Measurements from ENCODE around the gene NOM1. TPM values are rescaled to one million over a fixed set of nuclear protein-coding genes. Genes with fewer than 3 reads are reported as not detected.
A peak's percentile ranks its signal among the peaks of the same experiment; 100 is the strongest.
"Not testable (repeated sequence)": the region's sequence is repeated elsewhere in the genome, so short reads cannot be mapped to it uniquely, and the experiment has no call there.

NOM1 gene
- total RNA-seq, 1 experiment from 2014 or later: 18.4 TPM

- no peaks in the 10 kb centered on the region for H3K4me1 ChIP-seq (ENCODE audit: low read length)
- H3K79me2 ChIP-seq (ENCODE audit: low read length): no peaks in the 10 kb centered on the region
- no peaks in the 10 kb centered on the region for H3K36me3 ChIP-seq (ENCODE audit: insufficient read depth, low read length)
- H3K9me2 ChIP-seq (replicated peaks; ENCODE audit: insufficient read depth, low read length): no peaks in the 10 kb centered on the region
- no peak overlapping the region for H3K9ac ChIP-seq (ENCODE audit: low read length)
- H3K27ac ChIP-seq (ENCODE audit: low read length): no peak overlapping the region
- no peak for DNase-seq
- H2AFZ ChIP-seq (ENCODE audit: low read length): no peak overlapping the region
- H3K9me3 ChIP-seq (ENCODE audit: low read length): no peaks in the 10 kb centered on the region
- H3K27me3 ChIP-seq (ENCODE audit: low read length): no peaks in the 10 kb centered on the region
- H4K20me1 ChIP-seq (ENCODE audit: insufficient read depth, low read depth, low read length): no peaks in the 10 kb centered on the region
- no peak overlapping the region for H3K4me2 ChIP-seq (ENCODE audit: low read depth, low read length, poor library complexity, severe bottlenecking)
- no peak overlapping the region for H3K4me3 ChIP-seq (ENCODE audit: low read length)
These were observed 6.1 kb upstream of the NOM1 start for GRCh38 chr7:156943091-156944041.

GRCh38 chr7:156944876-156945275, 4.6 kb upstream of the NOM1 start:
- peaks cover 6% of the 10 kb centered on the region; the same call in 1 of the 2 replicates for H3K4me1 ChIP-seq (ENCODE audit: low read length)
- H3K36me3 ChIP-seq (ENCODE audit: insufficient read depth, low read length): no peaks in the 10 kb centered on the region
- no peak overlapping the region for H3K4me3 ChIP-seq (ENCODE audit: low read length)
- H3K9me3 ChIP-seq (ENCODE audit: low read length): no peaks in the 10 kb centered on the region
- no peaks in the 10 kb centered on the region for H3K27me3 ChIP-seq (ENCODE audit: low read length)
- no peak overlapping the region for H3K9ac ChIP-seq (ENCODE audit: low read length)
- H3K9me2 ChIP-seq (replicated peaks; ENCODE audit: insufficient read depth, low read length): no peaks in the 10 kb centered on the region
- no peak overlapping the region for H3K27ac ChIP-seq (ENCODE audit: low read length)
- H3K4me2 ChIP-seq (ENCODE audit: low read depth, low read length, poor library complexity, severe bottlenecking): no peak overlapping the region
- peaks cover under 1% of the 10 kb centered on the region; the same call in 1 of the 2 replicates for H4K20me1 ChIP-seq (ENCODE audit: insufficient read depth, low read depth, low read length)
- H2AFZ ChIP-seq (ENCODE audit: low read length): no peak overlapping the region
- DNase-seq: no peak
- H3K79me2 ChIP-seq (ENCODE audit: low read length): peaks cover 3% of the 10 kb centered on the region

- Histone ChIP-seq H3K4me2 (ENCODE audit: low read depth, low read length, poor library complexity, severe bottlenecking) (no peak overlapping the region), H3K4me3 (ENCODE audit: low read length) (no peak overlapping the region)
These were observed 2.2 kb upstream of the NOM1 start for GRCh38 chr7:156947120-156947843.

GRCh38 chr7:156948361-156948760, 1.2 kb upstream of the NOM1 start:
- no peak overlapping the region for H3K9ac ChIP-seq (ENCODE audit: low read length)
- no peak overlapping the region for H2AFZ ChIP-seq (ENCODE audit: low read length)
- H3K9me2 ChIP-seq (replicated peaks; ENCODE audit: insufficient read depth, low read length): no peaks in the 10 kb centered on the region
- no peak overlapping the region for H3K27ac ChIP-seq (ENCODE audit: low read length)
- peaks cover 24% of the 10 kb centered on the region for H3K4me1 ChIP-seq (ENCODE audit: low read length)
- H3K79me2 ChIP-seq (ENCODE audit: low read length): peaks cover 38% of the 10 kb centered on the region
- no peaks in the 10 kb centered on the region for H3K27me3 ChIP-seq (ENCODE audit: low read length)
- H3K4me2 ChIP-seq (ENCODE audit: low read depth, low read length, poor library complexity, severe bottlenecking): no peak overlapping the region
- H4K20me1 ChIP-seq (ENCODE audit: insufficient read depth, low read depth, low read length): peaks cover 29% of the 10 kb centered on the region
- no peak overlapping the region for H3K4me3 ChIP-seq (ENCODE audit: low read length)
- DNase-seq: no peak
- peaks cover 11% of the 10 kb centered on the region for H3K36me3 ChIP-seq (ENCODE audit: insufficient read depth, low read length)
- H3K9me3 ChIP-seq (ENCODE audit: low read length): no peaks in the 10 kb centered on the region

More at GRCh38 chr7:156947120-156947843, 2.2 kb upstream of the NOM1 start:
- Histone ChIP-seq H2AFZ (ENCODE audit: low read length) (no peak overlapping the region), H3K9me3 (ENCODE audit: low read length) (no peaks in the 10 kb centered on the region), H3K27me3 (ENCODE audit: low read length) (no peaks in the 10 kb centered on the region), H3K79me2 (ENCODE audit: low read length) (peaks cover 27% of the 10 kb centered on the region), H3K36me3 (ENCODE audit: insufficient read depth, low read length) (peaks cover 5% of the 10 kb centered on the region; the same call in 1 of the 2 replicates), H3K4me1 (ENCODE audit: low read length) (peaks cover 21% of the 10 kb centered on the region), H3K27ac (ENCODE audit: low read length) (no peak overlapping the region), H4K20me1 (ENCODE audit: insufficient read depth, low read depth, low read length) (peaks cover 23% of the 10 kb centered on the region), H3K9ac (ENCODE audit: low read length) (no peak overlapping the region), H3K9me2 (replicated peaks; ENCODE audit: insufficient read depth, low read length) (no peaks in the 10 kb centered on the region)
- no peak for DNase-seq

GRCh38 chr7:156950381-156950858, 908 bp downstream of the NOM1 start:
- Histone ChIP-seq H3K4me3 (ENCODE audit: low read length) (peak overlapping the region; percentile 94), H3K4me2 (ENCODE audit: low read depth, low read length, poor library complexity, severe bottlenecking) (peak overlapping the region; percentile 99), H2AFZ (ENCODE audit: low read length) (no peak overlapping the region), H3K79me2 (ENCODE audit: low read length) (peaks cover 59% of the 10 kb centered on the region), H3K27ac (ENCODE audit: low read length) (peak overlapping the region; percentile 21; the same call in 1 of the 2 replicates), H3K27me3 (ENCODE audit: low read length) (no peaks in the 10 kb centered on the region), H3K9me3 (ENCODE audit: low read length) (no peaks in the 10 kb centered on the region), H3K4me1 (ENCODE audit: low read length) (peaks cover 24% of the 10 kb centered on the region), H3K9ac (ENCODE audit: low read length) (peak overlapping the region; percentile 94), H4K20me1 (ENCODE audit: insufficient read depth, low read depth, low read length) (peaks cover 35% of the 10 kb centered on the region), H3K36me3 (ENCODE audit: insufficient read depth, low read length) (peaks cover 31% of the 10 kb centered on the region), H3K9me2 (replicated peaks; ENCODE audit: insufficient read depth, low read length) (no peaks in the 10 kb centered on the region)
- DNase-seq: no peak

- not testable (repeated sequence) for H3K4me3 ChIP-seq (ENCODE audit: low read length); H3K4me2 ChIP-seq (ENCODE audit: low read depth, low read length, poor library complexity, severe bottlenecking); H2AFZ ChIP-seq (ENCODE audit: low read length); H3K9ac ChIP-seq (ENCODE audit: low read length); H3K27ac ChIP-seq (ENCODE audit: low read length); H3K9me3 ChIP-seq (ENCODE audit: low read length); H3K9me2 ChIP-seq (replicated peaks; ENCODE audit: insufficient read depth, low read length); DNase-seq; H3K27me3 ChIP-seq (ENCODE audit: low read length)
- peaks cover 48% of the 10 kb centered on the region for H3K36me3 ChIP-seq (ENCODE audit: insufficient read depth, low read length)
- peaks cover 47% of the 10 kb centered on the region for H4K20me1 ChIP-seq (ENCODE audit: insufficient read depth, low read depth, low read length)
- peaks cover 24% of the 10 kb centered on the region for H3K4me1 ChIP-seq (ENCODE audit: low read length)
- H3K79me2 ChIP-seq (ENCODE audit: low read length): peaks cover 77% of the 10 kb centered on the region
These were observed 3.7 kb downstream of the NOM1 start for GRCh38 chr7:156953215-156953614.

GRCh38 chr7:156954941-156955340, 5.4 kb downstream of the NOM1 start:
- H3K27ac ChIP-seq (ENCODE audit: low read length): no peak overlapping the region
- peaks cover 18% of the 10 kb centered on the region for H3K4me1 ChIP-seq (ENCODE audit: low read length)
- peaks cover 82% of the 10 kb centered on the region for H3K79me2 ChIP-seq (ENCODE audit: low read length)
- H3K4me3 ChIP-seq (ENCODE audit: low read length): no peak overlapping the region
- H3K9ac ChIP-seq (ENCODE audit: low read length): no peak overlapping the region
- H3K27me3 ChIP-seq (ENCODE audit: low read length): no peaks in the 10 kb centered on the region
- peaks cover 53% of the 10 kb centered on the region for H4K20me1 ChIP-seq (ENCODE audit: insufficient read depth, low read depth, low read length)
- DNase-seq: no peak
- no peak overlapping the region for H2AFZ ChIP-seq (ENCODE audit: low read length)
- H3K9me3 ChIP-seq (ENCODE audit: low read length): no peaks in the 10 kb centered on the region
- no peak overlapping the region for H3K4me2 ChIP-seq (ENCODE audit: low read depth, low read length, poor library complexity, severe bottlenecking)
- H3K36me3 ChIP-seq (ENCODE audit: insufficient read depth, low read length): peaks cover 60% of the 10 kb centered on the region
- no peaks in the 10 kb centered on the region for H3K9me2 ChIP-seq (replicated peaks; ENCODE audit: insufficient read depth, low read length)

GRCh38 chr7:156956727-156957126, 7.2 kb downstream of the NOM1 start:
- Histone ChIP-seq H3K4me3 (ENCODE audit: low read length) (no peak overlapping the region), H4K20me1 (ENCODE audit: insufficient read depth, low read depth, low read length) (peaks cover 43% of the 10 kb centered on the region), H3K79me2 (ENCODE audit: low read length) (peaks cover 71% of the 10 kb centered on the region), H2AFZ (ENCODE audit: low read length) (no peak overlapping the region), H3K36me3 (ENCODE audit: insufficient read depth, low read length) (peaks cover 75% of the 10 kb centered on the region), H3K9me3 (ENCODE audit: low read length) (no peaks in the 10 kb centered on the region), H3K27me3 (ENCODE audit: low read length) (no peaks in the 10 kb centered on the region), H3K4me2 (ENCODE audit: low read depth, low read length, poor library complexity, severe bottlenecking) (no peak overlapping the region), H3K27ac (ENCODE audit: low read length) (no peak overlapping the region), H3K9me2 (replicated peaks; ENCODE audit: insufficient read depth, low read length) (no peaks in the 10 kb centered on the region), H3K9ac (ENCODE audit: low read length) (no peak overlapping the region), H3K4me1 (ENCODE audit: low read length) (peaks cover 8% of the 10 kb centered on the region)
- no peak for DNase-seq
